Fibroblast of the conjunctiva (primary cell): ENCODE measurements around the gene BAHCC1.

Experiments used
- DNase-seq: peaks from one replicate; pipeline ENCODE4 v3.0.0-alpha.2; 2010; ENCODE audit warnings: low read depth

BAHCC1 gene

GRCh38 chr17:81367171-81367570 lies 28.1 kb upstream of the BAHCC1 start:
- DNase-seq = no peak

DNA sequence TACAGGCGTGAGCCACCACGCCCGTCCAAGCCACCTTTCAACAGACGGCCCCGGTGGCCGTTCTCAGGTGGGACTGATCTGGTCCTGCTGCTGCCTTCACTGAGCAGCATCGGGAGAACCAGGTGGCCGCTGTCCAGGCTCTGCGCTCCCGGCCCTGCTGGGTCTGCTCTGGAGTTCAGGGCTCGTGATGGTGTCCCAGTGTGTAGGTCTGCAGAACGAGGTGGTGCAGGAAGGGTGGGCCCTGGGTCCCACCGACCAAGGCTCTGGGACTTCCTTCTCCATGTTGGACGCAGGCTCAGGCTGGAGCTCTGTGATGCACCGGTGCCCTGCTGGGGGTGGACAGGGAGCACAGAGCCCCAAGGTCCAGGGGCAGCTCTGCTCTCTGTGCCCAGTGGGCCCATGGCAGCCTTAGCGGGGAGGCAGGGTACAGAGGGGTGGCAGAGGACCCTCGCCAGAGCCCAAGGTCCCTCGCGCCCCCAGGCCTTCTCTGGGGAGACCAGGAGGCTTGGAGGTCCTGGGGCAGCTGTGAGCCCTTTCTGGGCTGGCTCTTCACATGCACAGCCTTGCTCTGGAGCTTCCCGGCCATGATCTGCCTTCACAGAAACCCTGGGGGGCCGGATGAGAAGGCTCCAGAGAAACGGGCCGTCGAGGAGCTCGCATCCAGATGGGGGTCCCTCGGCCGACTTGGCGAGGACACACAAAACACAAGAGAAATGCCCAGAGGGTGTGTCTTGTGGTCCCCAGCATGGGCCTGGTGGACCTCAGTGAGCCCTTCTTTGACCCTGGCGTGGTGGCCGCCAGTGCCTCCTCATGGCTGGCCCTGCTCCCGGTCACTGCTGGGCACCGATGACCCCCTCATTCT lies 26.9 kb upstream of the BAHCC1 start:
- no peak for DNase-seq

DNA sequence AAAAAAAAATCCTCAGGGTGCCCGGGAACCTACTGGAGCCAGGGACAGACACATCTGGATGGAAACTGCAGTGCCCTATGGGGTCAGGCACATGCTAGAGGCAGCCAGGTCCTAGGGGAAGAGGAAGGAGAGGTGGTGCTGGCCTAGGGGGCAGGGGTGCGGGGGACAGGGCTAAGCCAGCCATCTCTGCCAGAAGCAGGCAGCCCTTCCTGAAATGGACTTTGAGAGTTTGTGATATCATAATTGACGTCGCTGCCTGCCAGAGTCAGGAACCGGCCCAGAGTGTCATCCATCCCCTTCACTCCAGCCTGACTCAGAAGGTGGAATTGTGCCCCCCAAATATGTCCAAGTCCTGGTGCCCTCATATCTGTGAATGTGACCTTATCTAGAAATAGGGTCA lies 25.0 kb upstream of the BAHCC1 start:
- DNase-seq = no peak

GRCh38 chr17:81371910-81372760 lies 23.1 kb upstream of the BAHCC1 start:
- no peak for DNase-seq

GRCh38 chr17:81373536-81374160 lies 21.6 kb upstream of the BAHCC1 start:
- no peak for DNase-seq

GRCh38 chr17:81374890-81375289 lies 20.4 kb upstream of the BAHCC1 start:
- no peak for DNase-seq

- DNase-seq = no peak
Measured at GRCh38 chr17:81376946-81377714, 18.1 kb upstream of the BAHCC1 start.

- no peak for DNase-seq
Measured at GRCh38 chr17:81378941-81379511, 16.2 kb upstream of the BAHCC1 start.

- no peak for DNase-seq
Measured at GRCh38 chr17:81379523-81379942, 15.7 kb upstream of the BAHCC1 start.

DNA sequence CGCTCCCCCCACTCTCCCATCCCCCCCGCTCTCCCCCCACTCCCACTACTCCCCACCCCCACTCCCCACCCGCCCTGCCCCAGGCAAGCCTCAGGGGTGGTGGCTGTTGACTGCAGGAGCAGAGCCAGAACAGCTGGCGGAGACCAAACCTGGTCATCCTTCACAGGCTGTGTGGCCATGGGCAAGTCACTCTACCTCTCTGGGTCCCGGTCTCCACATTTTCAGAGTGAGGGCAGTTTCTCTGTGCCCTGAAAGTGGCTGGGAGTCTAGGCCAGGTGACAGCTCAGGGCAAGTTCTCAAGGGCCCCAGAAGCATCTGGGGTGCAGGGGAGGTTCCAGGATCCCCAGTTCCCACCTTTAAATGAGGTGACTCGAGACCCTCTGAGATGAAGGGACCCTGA lies 15.1 kb upstream of the BAHCC1 start:
- DNase-seq = no peak

- no peak for DNase-seq
Measured at GRCh38 chr17:81380666-81381518, 14.4 kb upstream of the BAHCC1 start.

DNA sequence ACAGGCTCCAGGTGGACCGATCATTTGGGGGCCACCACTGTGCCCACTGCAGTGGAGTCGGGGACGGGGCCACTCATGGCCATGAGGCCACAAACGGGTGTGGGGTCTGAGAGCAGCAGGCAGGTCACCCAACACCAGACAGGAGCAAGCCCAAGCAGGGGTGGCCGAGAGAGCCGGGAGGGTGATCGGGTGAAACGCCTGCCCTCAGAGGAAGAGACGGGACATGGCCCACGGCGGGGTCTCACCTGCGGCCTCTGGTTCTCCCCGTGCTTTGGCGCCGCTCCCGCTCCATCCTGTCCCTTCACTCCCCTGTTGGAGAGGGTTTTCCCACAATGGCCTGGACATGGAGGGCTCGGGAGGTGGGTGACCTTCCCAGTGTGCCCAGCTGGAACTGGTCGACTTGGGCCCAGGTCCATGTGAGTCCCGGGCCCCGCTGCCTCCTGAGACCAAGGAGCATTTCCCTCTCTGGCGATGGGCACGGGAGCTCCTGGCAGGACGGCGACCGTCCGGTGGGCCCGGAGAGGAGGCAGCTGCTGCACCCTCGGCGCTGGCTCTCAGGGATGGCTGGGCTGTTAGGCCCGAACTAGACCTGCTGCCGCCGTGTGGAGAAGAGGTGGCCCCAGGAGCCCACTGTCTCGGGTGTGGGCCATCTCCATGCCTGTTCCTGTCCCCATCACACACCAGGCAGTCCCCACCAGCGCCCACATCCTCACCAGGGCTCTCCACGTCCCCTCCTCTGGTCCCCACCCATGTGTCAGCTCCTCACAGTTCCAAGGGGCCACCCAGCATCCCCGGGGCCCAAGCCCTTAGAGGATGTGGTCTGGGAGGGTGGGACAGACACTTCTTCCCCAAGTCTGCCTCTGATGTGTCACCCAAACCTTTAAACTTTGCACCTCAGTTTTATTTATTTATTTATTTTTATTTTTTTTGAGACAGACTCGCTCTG lies 13.4 kb upstream of the BAHCC1 start:
- no peak for DNase-seq

DNA sequence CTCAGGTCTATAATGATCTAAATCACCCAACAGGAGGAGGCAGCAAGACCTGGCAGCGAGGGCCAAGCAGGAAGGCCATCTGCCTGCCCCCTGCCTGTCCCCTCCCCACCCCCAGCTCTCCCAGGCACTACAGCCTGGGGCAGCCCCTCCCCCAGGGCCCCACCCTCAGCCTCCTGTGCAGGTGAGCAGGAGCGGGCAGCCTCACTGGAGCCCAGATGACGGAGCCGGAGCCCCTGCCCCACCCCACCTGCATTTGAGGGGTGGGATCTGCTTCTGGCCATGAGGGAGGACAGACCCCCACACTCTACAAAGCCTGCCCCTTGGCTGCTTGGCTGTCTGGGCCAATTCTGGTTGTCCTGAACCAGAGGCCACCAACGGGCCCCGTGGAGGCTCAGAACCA lies 12.4 kb upstream of the BAHCC1 start:
- DNase-seq = no peak

GRCh38 chr17:81383504-81384421 lies 11.5 kb upstream of the BAHCC1 start:
- DNase-seq = no peak

DNA sequence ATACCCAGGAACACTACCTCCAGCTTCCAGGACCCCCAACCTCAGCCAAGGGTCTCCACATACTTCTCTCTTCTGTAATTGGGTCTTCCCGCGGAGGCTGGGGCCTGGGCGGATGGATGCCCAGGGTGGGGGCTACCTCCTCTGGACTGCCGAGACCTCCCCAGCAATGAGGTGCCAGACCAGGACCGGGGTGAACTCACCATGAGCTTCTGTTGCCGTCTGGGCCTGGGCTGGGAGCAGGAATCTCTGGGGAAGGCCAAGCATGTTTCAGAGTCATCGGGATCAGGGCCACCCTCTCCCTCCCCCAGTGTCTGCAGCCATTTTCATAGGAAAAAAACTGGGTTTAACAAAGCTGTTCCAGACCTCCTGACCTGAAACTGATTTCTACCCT lies 10.3 kb upstream of the BAHCC1 start:
- no peak for DNase-seq

DNA sequence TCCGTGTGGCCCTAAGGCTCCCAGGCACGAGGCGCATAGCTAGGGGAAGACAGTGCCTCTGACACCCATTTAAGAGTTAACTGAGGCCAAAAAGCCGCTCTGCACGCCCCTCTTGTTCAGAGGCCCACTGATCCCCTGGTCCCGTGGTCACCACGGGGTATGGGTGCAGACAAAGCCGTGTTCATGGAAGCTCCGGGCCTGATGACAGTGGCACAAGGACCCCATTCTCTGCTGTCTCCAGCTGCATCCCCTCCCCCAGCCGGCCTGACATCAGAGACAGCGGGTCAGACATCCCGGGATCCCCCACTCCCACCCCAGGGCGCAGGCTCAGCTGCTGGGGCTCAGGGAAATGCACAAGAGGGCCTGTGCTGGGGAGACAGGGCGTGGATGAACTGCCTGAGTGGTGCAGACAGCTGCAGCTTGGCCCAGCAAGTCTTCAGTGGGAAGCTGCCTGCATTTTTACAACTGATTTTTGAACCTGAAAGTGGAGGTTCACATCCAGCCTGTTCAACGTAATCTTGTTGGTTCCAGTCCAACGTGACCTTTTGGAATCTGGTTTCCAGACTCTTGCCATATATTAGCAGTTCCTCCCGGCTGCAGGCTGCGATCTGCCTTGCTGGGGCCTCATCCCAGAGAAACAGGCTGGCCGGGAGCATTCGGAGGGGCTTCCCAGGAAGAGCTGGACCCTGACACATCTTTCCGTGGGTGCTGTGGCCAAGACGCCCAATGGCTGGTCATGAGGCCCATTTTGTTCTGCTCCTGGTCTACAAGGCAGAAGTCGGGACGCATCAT lies 9.7 kb upstream of the BAHCC1 start:
- no peak for DNase-seq

DNA sequence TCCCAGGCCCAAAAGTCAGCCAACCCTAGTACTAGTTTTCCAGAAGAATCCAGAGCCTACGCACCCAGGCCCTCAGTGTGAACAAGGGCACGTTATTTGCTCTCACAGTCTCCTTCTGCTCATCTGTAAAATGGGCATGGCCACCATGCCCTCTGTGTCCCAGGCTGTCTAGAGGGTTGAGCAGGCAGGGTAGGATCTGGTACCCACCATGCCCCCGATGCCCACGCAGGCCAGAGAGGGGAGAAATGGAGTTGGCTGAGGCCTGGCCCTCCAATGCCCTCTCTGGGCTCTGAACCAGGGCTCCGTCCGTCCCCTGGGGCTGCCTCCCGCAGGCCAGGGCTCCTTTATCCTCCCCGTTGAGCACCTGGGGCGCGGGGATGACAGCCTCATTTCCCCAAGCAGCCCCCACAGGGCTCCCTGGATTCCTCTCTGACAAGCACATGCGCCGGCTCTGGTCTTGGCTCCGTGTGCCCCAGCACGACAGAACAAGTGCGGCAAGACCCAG lies 9.1 kb upstream of the BAHCC1 start:
- DNase-seq = no peak
